H1 (cell line): ENCODE data around the gene NEDD4L. TPM values are rescaled to one million over a fixed set of nuclear protein-coding genes. Genes with fewer than 3 reads are reported as not detected.

ENCODE experiments used
- EP300 ChIP-seq, 2 experiments: IDR thresholded peaks; 1 replicate in 1 of 2; 2 replicates in 1 of 2; pipeline ENCODE4 v1.6.1; 2011 to 2012; ENCODE audit warnings: low read depth in 2 of 2, low read length in 2 of 2, mild to moderate bottlenecking in 2 of 2, borderline replicate concordance in 1 of 2, inconsistent platforms in 1 of 2, moderate library complexity in 1 of 2
- FOSL1 ChIP-seq: IDR thresholded peaks from 2 replicates; pipeline ENCODE4 v1.6.1; 2011; ENCODE audit warnings: mild to moderate bottlenecking, low read depth, low read length, moderate library complexity; ENCODE audit not compliant: insufficient read depth
- NANOG ChIP-seq: IDR thresholded peaks from 2 replicates; pipeline ENCODE4 v1.6.1; 2011; ENCODE audit warnings: low read length, low read depth, mild to moderate bottlenecking, inconsistent platforms; ENCODE audit not compliant: insufficient read depth, poor library complexity, severe bottlenecking
- RBBP5 ChIP-seq: IDR thresholded peaks from 2 replicates; pipeline ENCODE4 v1.7.1; 2012; ENCODE audit warnings: low read depth, mild to moderate bottlenecking, inconsistent platforms, low read length, moderate library complexity, borderline replicate concordance
- SRF ChIP-seq: IDR thresholded peaks from 2 replicates; pipeline ENCODE4 v1.6.1; 2011; ENCODE audit warnings: mild to moderate bottlenecking, low read depth, low read length, moderate library complexity
- polyA plus RNA-seq, 7 experiments: library from polyadenylated mRNA; depleted of rRNA in 3 of 7; stranded (reverse) in 5 of 7; unstranded in 2 of 7; fragments of >200 nt in 5 of 7; fragments of 200-250 nt in 2 of 7; gene quantifications; 1 replicate in 5 of 7; 2 replicates in 1 of 7; 4 replicates in 1 of 7; pipeline versions ENCODE4 v1.2.1 to v1.2.3, GENCODE V29; 2011 to 2013; ENCODE audit warnings: missing spikeins in 2 of 7, mixed read lengths in 2 of 7
- total RNA-seq: library from RNA; stranded (reverse); fragmentation: NEBNext Ultra II Directional; extraction: Animal tissue kit (Norgen Biotek cat#: 25700); gene quantifications from 2 replicates; pipeline ENCODE4 v1.2.1, GENCODE V29; 2021

NEDD4L gene
- total and polyA plus RNA-seq, 2 of the 8 experiments (the other 6 are each of a cell fraction or from before 2014, with no cell fraction given) = 37.3 to 69.8 TPM

- TF ChIP-seq SRF (no peak), NANOG (no peak), EP300 (IDR thresholded peaks at IDR 0.05; ENCODE audit: borderline replicate concordance in 1 of 2, low read depth in 2 of 2, low read length in 2 of 2) (no peak), RBBP5 (no peak), FOSL1 (no peak)
These were observed 197.9 kb downstream of the NEDD4L start (continued) for GRCh38 chr18:58241877-58242276.
